ENCODE data around the gene FTL.
A peak's percentile ranks its signal among the peaks of the same experiment; 100 is the strongest.

FTL gene

GRCh38 chr19:48950830-48951519, 14.1 kb upstream of the FTL start:
- TF ChIP-seq REST (IDR thresholded peaks at IDR 0.05; ENCODE audit: insufficient replicate concordance, low read depth) (no peak), GABPA (IDR thresholded peaks at IDR 0.05; ENCODE audit: low read depth) (no peak), SPI1 (IDR thresholded peaks at IDR 0.05; ENCODE audit: borderline replicate concordance, low read depth) (no peak), CTCF (IDR thresholded peaks at IDR 0.05; ENCODE audit: insufficient read depth, low read length) (no peak), POLR2AphosphoS5 (IDR thresholded peaks at IDR 0.05; ENCODE audit: low read depth) (no peak)
- no peak overlapping the region for H3K4me3 ChIP-seq (replicated peaks; ENCODE audit: insufficient read depth, low read length)
- no peak overlapping the region for H3K27ac ChIP-seq (replicated peaks)
- H3K27me3 ChIP-seq (ENCODE audit: insufficient read depth, poor library complexity, severe bottlenecking) = no peaks in the 10 kb centered on the region
- no peak for DNase-seq (ENCODE audit: low read depth in 1 of 2, low spot score in 1 of 2)

DNA sequence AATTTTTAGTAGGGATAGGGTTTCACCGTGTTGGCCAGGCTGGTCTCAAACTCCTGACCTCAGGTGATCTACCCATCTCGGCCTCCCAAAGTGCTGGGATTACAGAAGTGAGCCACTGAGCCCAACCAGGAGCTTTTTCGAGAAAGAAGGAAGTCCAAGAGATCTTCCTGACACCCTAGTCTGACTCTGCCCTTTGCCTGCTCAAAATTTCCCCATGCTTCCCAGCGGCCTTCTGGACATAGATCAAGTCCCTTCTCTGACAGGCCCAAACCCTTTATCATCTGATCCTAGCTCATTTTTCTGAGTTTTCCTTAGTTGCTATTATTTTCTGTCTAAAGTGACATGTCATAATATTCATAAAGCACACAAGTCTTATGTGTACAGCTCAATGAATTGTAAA, 12.0 kb upstream of the FTL start:
- no peak for TF ChIP-seq GABPA (IDR thresholded peaks at IDR 0.05; ENCODE audit: low read depth)
- TF ChIP-seq SPI1 (IDR thresholded peaks at IDR 0.05; ENCODE audit: borderline replicate concordance, low read depth) = no peak
- no peak for TF ChIP-seq CTCF (IDR thresholded peaks at IDR 0.05; ENCODE audit: insufficient read depth, low read length)
- TF ChIP-seq POLR2AphosphoS5 (IDR thresholded peaks at IDR 0.05; ENCODE audit: low read depth) = no peak
- TF ChIP-seq REST (IDR thresholded peaks at IDR 0.05; ENCODE audit: insufficient replicate concordance, low read depth) = no peak
- Histone ChIP-seq H3K27me3 (ENCODE audit: insufficient read depth, poor library complexity, severe bottlenecking) (no peaks in the 10 kb centered on the region), H3K4me3 (replicated peaks; ENCODE audit: insufficient read depth, low read length) (no peak overlapping the region), H3K27ac (replicated peaks) (no peak overlapping the region)
- no peak for DNase-seq (ENCODE audit: low read depth in 1 of 2, low spot score in 1 of 2)

DNA sequence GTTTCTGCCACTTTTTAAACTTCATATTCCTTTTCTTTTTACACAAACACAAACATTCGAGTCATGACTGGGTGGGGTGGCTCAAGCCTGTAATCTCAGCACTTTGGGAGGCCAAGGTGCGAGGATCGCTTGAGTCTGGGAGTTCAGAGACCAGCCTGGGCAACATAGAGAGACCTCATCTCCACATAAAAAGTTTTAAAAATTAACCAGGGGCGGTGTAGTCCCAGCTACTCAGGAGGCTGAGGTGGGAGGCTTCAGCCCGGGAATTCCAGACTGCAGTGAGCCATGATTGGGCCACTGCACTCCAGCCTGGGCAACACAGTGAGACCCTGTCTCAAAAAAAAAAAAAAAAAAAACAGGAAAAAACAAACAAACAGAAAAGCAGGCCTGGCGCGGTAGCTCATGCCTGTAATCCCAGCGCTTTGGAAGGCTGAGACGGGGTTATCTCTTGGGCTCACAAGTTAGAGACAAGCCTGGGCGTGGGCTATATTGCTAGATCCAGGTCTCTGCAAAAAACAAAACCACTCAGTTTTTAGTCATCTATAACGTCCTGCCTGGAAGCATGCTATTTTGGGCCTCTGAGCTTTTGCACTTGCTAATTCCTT, 11.0 kb upstream of the FTL start:
- Histone ChIP-seq H3K27ac (replicated peaks) (peak overlapping the region; percentile 50), H3K27me3 (ENCODE audit: insufficient read depth, poor library complexity, severe bottlenecking) (no peaks in the 10 kb centered on the region), H3K4me3 (replicated peaks; ENCODE audit: insufficient read depth, low read length) (peak overlapping the region; percentile 33)
- no peak for DNase-seq (ENCODE audit: low read depth in 1 of 2, low spot score in 1 of 2)
- TF ChIP-seq SPI1 (IDR thresholded peaks at IDR 0.05; ENCODE audit: borderline replicate concordance, low read depth) (no peak), POLR2AphosphoS5 (IDR thresholded peaks at IDR 0.05; ENCODE audit: low read depth) (no peak), CTCF (IDR thresholded peaks at IDR 0.05; ENCODE audit: insufficient read depth, low read length) (no peak), GABPA (IDR thresholded peaks at IDR 0.05; ENCODE audit: low read depth) (no peak), REST (IDR thresholded peaks at IDR 0.05; ENCODE audit: insufficient replicate concordance, low read depth) (no peak)
